NCI-H510A (cell line): ENCODE measurements around the gene RTN3.
A peak's percentile ranks its signal among the peaks of the same experiment; 100 is the strongest.
"Not testable (repeated sequence)": the region's sequence is repeated elsewhere in the genome, so short reads cannot be mapped to it uniquely, and the experiment has no call there.

Source experiments
- DNase-seq: peaks from one replicate; lab custom pipeline; 2025; lab: John Stamatoyannopoulos, UW

RTN3 gene

GRCh38 chr11:63769042-63769713 lies 87.9 kb downstream of the RTN3 start:
- peak; percentile 30 for DNase-seq

DNA sequence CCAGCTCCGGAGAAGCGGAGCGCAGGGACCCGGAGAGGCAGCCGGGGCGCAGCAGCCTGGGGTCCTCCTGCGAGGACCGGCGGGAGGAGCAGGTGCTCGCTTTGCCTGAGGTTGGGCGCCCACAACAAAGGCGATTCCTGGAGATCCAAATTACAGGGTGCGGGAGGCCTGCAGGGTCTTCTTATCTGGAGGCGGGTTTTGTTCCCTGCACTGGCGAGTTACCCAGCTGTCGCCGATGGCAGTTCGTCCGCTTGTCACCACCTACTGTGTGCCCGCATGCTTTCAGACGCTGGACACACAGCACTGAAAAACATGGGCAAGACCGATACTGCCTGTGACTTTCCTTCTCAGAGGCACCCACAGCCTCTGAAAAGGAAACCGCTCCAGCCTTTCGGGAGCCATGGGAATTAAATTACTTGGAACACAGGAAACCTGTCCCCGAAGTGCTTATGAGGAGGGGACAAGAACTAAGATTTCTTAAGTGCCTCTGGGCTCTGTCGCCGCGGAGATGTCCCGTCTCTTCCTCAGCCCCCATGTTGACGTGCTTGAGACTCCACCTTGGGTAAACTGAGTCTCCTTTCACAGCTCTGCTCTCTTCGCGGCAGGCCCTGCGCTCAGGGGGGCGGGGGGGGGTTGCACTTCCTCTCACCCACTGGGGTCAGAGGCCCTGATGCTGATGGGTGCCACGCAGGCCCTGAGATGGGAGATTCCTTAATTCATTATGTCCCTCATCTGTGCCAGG lies 88.6 kb downstream of the RTN3 start:
- DNase-seq = no peak

GRCh38 chr11:63770763-63771162 lies 89.5 kb downstream of the RTN3 start:
- DNase-seq = no peak

- not testable (repeated sequence) for DNase-seq
These were observed 90.5 kb downstream of the RTN3 start for GRCh38 chr11:63771741-63772318.

DNA sequence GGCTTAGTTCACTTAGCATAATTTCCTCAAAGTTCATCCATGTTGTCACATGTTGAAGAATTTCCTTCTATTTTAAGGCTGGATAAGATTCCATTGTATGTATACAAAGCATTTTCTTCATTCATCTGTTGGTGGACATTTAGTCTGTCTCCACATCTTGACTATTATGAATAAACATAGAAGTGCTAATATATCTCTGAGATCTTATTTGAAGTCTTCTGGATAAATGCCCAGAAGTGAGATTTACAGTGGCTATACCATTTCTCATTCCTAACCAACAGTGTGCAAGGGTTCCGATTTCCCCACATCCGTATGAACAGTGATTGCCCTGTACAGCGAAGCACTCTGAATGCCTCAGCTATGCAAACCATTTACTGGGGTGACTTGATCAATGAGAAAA lies 93.9 kb downstream of the RTN3 start:
- DNase-seq = no peak

DNA sequence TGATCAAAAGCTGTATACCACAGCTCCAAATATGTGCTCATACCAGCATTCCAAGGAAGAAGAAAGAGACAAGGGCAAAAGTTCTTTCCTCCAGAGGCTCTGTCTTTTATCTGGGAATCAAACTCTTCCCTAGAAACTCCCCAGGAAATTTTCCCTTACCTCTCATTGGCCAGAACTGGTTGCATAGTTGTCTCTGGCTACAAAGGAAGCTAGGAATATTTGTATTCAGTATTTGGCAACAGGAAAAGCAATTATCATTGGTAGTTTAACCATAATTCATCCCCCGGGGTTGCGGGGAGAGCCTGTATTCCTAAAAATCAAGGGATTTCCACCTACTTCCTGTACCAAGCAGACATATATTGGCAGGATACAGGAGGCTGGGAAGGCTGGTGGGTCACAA lies 97.7 kb downstream of the RTN3 start:
- no peak for DNase-seq

DNA sequence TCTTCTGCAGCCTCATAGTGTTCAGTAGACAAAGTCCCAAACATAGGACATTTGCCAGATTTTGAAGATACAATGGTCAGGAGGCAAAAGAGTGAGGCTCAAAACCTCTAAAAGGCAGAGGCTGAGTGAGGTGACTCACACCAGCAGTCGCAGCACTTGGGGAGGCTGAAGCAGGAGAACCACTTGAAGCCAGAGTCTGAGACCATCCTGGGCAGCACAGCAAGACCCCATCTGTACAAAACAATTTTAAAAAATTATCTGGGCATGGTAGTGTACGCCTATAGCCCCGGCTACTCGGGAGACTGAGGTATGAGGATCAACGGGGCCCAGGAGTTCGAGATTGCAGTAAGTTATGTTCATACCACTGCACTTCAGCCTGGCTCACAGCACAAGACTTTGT lies 101.4 kb downstream of the RTN3 start:
- no peak for DNase-seq

GRCh38 chr11:63783925-63784592 lies 102.8 kb downstream of the RTN3 start:
- no peak for DNase-seq

GRCh38 chr11:63785823-63786222 lies 104.5 kb downstream of the RTN3 start:
- DNase-seq = no peak

DNA sequence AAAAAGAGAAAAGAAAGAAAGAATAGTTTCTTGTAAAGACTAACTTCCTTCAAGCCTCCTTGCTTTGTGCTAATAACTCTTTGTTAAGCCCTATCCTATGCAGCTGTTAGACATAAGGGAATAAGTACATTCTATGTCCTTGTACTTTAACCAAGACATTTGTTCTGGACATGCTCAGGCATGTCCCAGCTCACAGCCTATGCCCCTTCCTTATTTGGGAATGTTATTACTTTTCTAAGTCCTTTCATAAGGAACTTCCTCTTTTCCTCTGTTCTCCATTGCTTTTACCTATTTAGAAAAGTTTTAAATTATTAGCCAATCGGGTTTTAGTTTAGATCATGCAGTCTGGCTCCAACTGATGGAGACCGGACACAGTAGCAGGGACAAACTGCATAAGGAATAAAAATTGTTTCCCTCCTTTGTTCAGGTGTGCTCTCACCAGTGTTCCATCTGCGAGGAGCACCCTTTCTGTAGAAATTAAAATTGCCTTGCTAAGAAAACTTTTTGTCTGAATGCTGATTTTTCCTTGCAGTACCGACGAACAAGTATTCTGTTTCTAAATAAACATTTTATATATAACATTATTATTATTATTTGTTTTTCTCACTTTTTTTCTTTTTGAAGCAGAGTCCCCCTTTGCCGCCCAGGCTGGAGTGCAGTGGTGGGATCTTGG lies 110.3 kb downstream of the RTN3 start:
- no peak for DNase-seq

- DNase-seq = no peak
These were observed 111.9 kb downstream of the RTN3 start for GRCh38 chr11:63793161-63793560.

GRCh38 chr11:63795066-63795465 lies 113.8 kb downstream of the RTN3 start:
- DNase-seq = no peak

DNA sequence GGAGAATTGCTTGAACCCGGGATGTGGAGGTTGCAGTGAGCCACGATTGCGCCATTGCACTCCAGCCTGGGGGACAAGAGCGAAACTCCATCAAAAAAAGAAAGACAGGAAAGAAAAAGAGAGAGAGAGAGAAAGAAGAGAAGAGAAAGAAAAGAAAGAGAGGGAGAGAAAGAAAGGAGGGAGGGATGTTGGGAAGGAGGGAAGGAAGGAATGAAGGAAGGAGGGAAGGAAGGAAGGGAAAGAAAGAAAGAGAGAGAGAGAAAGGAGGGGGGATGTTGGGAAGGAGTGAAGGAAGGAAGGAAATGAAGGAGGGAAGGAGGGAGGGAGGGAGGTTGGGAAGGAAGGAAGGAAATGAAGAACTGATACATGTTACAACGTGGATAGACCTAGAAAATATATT lies 119.6 kb downstream of the RTN3 start:
- DNase-seq = no peak

- no peak for DNase-seq
These were observed 121.5 kb downstream of the RTN3 start for GRCh38 chr11:63802637-63803414.

- DNase-seq = peak; percentile 28
These were observed 123.0 kb downstream of the RTN3 start for GRCh38 chr11:63804259-63804658.

DNA sequence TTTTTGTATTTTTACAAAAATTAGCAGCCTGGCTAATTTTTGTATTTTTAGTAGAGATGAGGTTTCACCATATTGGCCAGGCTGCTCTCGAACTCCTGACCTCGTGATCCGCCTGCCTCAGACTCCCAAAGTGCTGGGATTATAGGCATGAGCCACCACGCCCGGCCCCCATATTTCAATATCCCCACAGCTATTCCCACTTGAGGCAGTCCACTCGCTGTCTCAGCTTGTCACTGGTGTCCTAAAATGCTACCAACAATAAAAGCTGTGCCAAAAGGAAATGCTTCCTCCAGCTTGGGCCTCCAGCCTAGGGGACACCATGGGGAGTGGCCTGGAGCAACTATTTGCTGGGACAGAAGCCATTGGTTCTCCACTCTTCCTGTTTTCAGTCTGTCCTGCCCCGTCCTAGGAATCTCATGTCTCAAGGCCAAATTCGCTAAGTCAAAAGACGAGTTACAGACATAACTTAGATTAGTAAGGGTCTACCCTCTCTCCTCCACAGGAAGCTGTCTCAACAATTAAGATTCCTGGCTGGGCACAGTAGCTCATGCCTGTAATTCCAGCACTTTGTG lies 124.6 kb downstream of the RTN3 start:
- no peak for DNase-seq
